GM12872 (cell line): ENCODE measurements around the gene SLC22A1.

Experiments
- TF ChIP-seq, protein P1 (sequence below): IDR thresholded peaks from 3 replicates; pipeline ENCODE4 v1.5.1; 2011; ENCODE audit warnings: low read depth, mild to moderate bottlenecking, low read length, moderate library complexity; ENCODE audit not compliant: insufficient read depth

Gene SLC22A1

DNA sequence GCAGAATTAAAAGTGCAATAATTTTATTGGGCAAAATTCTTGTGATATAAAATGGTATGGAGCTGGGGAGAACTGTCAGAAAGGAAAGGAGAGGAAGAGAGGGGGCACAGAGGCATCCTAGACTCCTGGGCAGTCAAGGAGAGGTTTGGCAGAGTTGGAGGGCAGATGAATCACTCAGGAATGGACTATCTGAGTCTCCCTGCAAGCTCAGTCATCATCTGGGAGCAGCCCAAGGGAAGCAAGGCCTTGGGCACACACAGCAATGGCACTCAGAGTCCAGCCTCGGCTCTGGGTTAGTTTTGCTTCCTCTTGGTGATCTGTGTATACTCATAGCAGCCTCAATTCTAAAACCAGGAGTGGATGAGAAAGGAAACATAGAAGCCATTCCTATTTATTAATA, 67.2 kb downstream of the SLC22A1 start:
- TF ChIP-seq, protein P1, sequence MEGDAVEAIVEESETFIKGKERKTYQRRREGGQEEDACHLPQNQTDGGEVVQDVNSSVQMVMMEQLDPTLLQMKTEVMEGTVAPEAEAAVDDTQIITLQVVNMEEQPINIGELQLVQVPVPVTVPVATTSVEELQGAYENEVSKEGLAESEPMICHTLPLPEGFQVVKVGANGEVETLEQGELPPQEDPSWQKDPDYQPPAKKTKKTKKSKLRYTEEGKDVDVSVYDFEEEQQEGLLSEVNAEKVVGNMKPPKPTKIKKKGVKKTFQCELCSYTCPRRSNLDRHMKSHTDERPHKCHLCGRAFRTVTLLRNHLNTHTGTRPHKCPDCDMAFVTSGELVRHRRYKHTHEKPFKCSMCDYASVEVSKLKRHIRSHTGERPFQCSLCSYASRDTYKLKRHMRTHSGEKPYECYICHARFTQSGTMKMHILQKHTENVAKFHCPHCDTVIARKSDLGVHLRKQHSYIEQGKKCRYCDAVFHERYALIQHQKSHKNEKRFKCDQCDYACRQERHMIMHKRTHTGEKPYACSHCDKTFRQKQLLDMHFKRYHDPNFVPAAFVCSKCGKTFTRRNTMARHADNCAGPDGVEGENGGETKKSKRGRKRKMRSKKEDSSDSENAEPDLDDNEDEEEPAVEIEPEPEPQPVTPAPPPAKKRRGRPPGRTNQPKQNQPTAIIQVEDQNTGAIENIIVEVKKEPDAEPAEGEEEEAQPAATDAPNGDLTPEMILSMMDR = no peak

DNA sequence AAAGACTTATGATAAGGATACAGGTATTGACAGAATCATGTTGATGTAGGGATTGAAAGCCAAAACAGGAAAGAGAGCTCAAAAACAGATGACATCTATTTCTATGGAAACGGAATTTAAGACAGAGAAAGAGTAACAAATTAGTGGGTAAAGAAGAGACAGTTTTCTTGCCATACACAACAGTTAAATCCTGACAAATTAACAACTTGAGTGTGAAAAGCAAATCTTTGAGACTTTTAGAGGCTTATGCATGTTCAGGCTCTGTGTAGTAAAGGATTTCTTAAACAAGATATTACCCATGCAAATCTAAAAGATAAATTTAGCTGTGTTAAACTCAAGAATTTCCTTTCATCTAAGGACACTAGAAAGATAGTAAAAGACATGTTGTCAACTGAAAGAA, 68.5 kb downstream of the SLC22A1 start:
- TF ChIP-seq, protein P1 = no peak

DNA sequence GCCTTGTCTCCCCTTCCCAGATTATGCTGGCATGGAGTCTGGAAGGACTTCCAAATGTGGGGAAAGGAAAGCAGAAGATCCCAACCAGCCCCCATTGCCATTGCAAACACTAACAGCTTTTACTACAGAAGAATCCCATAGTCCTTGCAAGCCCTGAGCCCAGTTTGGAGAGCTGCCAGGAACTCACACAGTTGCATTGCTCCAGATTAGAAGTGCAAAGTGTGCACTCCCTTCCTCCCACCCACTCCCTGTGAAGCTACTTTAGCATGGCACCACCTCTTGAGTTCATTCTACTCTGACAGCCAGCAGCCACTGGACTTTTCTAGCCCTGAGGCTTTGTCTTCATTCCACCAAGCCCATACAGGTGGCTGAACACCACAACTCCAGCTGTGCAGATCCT, 69.4 kb downstream of the SLC22A1 start:
- TF ChIP-seq, protein P1 = no peak

DNA sequence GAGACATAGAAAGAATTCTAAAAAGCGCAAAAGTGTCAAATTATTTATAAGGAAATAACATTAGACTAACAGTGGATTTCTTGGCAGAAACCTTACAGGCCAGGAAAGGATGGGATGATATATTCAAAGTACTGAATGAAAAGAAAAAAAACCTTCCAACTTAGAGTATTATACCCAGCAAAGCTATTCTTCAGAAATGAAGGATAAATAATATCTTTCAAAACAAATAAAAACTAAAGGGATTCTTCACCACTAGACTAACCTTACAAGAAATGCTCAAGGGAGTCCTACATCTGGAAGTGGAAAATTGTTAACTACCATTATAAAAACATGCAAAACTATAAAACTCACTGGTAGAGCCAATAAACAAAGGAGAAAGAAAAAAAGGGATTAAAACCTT, 71.2 kb downstream of the SLC22A1 start:
- TF ChIP-seq, protein P1 = no peak

DNA sequence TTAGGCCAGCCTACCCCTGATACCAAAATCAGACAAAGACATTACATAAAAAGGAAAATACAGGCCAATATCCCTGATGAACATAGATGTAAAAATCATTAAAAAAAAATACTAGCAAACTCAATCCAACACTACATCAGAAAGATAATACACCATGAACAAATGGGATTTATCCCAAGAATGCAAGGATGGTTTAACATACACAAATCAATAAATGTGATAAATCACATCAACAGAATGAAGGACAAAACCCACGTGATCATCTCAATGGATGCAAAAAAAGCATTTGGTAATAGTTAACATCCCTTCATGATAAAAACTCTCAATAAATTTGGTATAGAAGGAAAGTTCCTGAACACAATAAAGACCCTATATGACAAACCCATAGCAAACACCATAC, 73.2 kb downstream of the SLC22A1 start:
- TF ChIP-seq, protein P1 = no peak

DNA sequence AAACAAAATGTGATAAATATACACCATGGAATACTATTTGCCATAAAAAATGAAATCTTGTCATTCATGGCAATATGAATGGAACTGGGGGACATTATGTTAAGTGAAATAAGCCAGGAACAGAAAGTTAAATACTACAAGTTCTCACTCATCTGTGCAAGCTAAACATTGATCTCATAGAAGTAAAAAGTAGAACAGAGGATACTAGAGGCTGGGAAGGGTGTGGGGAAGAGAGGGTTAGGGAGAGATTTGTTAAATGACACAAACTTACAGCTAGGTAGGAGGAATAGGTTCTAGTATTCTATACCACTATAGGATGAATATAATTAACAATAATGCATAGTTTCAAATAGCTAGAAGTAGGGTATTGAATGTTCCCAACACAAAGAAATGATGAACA, 76.0 kb downstream of the SLC22A1 start:
- TF ChIP-seq, protein P1 = no peak

DNA sequence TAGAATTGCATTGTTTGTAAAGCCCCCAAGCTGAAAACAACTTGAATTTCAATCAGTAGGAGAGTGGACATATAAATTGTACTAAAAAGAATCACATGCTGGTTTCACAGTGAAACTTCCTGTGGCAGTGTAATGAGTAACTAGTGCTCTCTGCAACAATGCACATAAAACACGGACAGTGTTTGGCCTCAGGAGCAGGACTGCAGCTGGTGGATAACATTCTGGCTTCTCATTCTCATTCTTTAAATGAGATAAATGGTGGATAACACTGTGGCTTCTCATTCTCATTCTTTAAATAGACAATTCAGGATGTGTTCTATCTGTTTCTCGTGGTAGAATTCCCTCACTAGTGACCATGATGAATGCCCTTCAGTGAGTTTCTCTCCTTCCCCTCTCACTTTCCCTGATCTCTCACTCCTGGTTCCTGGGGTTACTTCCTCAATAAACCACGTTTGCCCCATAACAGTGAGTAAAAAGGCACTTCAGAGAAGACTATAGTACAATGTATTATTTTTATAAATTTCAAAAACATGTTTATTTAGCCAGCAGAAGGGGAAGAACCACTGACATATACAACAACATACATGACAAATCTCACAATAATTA, 77.1 kb downstream of the SLC22A1 start:
- TF ChIP-seq, protein P1 = no peak
